Measurements from ENCODE around the gene RAB3IL1. TPM values are rescaled to one million over a fixed set of nuclear protein-coding genes. Genes with fewer than 3 reads are reported as not detected.

The RAB3IL1 gene
- total and polyA plus RNA-seq, 4 donors = 2.1 to 41.6 (median 5.4) TPM

- 88% methylated on average over 7 of the region's 7 CpGs for WGBS
- DNase-seq (ENCODE audit: low spot score) = no peak
- Histone ChIP-seq H3K4me3 (ENCODE audit: low read depth in 1 of 3, low read length in 3 of 3) (no peak overlapping the region), H3K9me3 (ENCODE audit: control insufficient read depth in 4 of 4, low read length in 3 of 4) (no peaks in the 10 kb centered on the region), H3K9ac (ENCODE audit: low read depth in 1 of 2, low read length in 2 of 2) (no peak overlapping the region), H3K27me3 (ENCODE audit: control insufficient read depth in 4 of 4, insufficient read depth in 4 of 4, low read length in 3 of 4) (no peaks in the 10 kb centered on the region), H3K36me3 (ENCODE audit: control insufficient read depth in 4 of 4, insufficient read depth in 3 of 4, low read depth in 1 of 4, low read length in 3 of 4) (no peaks in the 10 kb centered on the region), H3K4me1 (ENCODE audit: control insufficient read depth in 4 of 4, insufficient read depth in 4 of 4, low read length in 3 of 4) (peaks cover 0 to 2% (median 0%) of the 10 kb centered on the region in 4 donors), H3K27ac (ENCODE audit: low read depth in 1 of 2, low read length in 2 of 2) (no peak overlapping the region)
- TF ChIP-seq, protein P1, sequence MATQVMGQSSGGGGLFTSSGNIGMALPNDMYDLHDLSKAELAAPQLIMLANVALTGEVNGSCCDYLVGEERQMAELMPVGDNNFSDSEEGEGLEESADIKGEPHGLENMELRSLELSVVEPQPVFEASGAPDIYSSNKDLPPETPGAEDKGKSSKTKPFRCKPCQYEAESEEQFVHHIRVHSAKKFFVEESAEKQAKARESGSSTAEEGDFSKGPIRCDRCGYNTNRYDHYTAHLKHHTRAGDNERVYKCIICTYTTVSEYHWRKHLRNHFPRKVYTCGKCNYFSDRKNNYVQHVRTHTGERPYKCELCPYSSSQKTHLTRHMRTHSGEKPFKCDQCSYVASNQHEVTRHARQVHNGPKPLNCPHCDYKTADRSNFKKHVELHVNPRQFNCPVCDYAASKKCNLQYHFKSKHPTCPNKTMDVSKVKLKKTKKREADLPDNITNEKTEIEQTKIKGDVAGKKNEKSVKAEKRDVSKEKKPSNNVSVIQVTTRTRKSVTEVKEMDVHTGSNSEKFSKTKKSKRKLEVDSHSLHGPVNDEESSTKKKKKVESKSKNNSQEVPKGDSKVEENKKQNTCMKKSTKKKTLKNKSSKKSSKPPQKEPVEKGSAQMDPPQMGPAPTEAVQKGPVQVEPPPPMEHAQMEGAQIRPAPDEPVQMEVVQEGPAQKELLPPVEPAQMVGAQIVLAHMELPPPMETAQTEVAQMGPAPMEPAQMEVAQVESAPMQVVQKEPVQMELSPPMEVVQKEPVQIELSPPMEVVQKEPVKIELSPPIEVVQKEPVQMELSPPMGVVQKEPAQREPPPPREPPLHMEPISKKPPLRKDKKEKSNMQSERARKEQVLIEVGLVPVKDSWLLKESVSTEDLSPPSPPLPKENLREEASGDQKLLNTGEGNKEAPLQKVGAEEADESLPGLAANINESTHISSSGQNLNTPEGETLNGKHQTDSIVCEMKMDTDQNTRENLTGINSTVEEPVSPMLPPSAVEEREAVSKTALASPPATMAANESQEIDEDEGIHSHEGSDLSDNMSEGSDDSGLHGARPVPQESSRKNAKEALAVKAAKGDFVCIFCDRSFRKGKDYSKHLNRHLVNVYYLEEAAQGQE (IDR thresholded peaks at IDR 0.05) = no peak
- no peak for TF ChIP-seq FOXA1 (IDR thresholded peaks at IDR 0.05)
- TF ChIP-seq JUND (IDR thresholded peaks at IDR 0.05) = no peak
- no peak for TF ChIP-seq SP1 (IDR thresholded peaks at IDR 0.05)
- TF ChIP-seq HNF4G (IDR thresholded peaks at IDR 0.05) = no peak
- TF ChIP-seq, protein P2, sequence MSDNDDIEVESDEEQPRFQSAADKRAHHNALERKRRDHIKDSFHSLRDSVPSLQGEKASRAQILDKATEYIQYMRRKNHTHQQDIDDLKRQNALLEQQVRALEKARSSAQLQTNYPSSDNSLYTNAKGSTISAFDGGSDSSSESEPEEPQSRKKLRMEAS (IDR thresholded peaks at IDR 0.05) = no peak
- no peak for TF ChIP-seq ATF3 (IDR thresholded peaks at IDR 0.05)
- no peak for TF ChIP-seq FOXA2 (IDR thresholded peaks at IDR 0.05)
- no peak for TF ChIP-seq NR2F2 (IDR thresholded peaks at IDR 0.05)
- no peak for TF ChIP-seq ZBTB33 (IDR thresholded peaks at IDR 0.05)
- TF ChIP-seq HNF4A (conservative IDR thresholded peaks at IDR 0.05) = no peak
- no peak for TF ChIP-seq GABPA (IDR thresholded peaks at IDR 0.05 in 1 of 2, conservative IDR thresholded peaks at IDR 0.05 in 1 of 2)
- TF ChIP-seq CTCF (IDR thresholded peaks at IDR 0.05; ENCODE audit: low read depth, low read length, missing input control) = no peak
- no peak for TF ChIP-seq RXRA (IDR thresholded peaks at IDR 0.05)
Observed at GRCh38 chr11:61948505-61948904, 31.1 kb upstream of the RAB3IL1 start.

- Histone ChIP-seq H3K27me3 (ENCODE audit: control insufficient read depth in 4 of 4, insufficient read depth in 4 of 4, low read length in 3 of 4) (no peaks in the 10 kb centered on the region), H3K36me3 (ENCODE audit: control insufficient read depth in 4 of 4, insufficient read depth in 3 of 4, low read depth in 1 of 4, low read length in 3 of 4) (no peaks in the 10 kb centered on the region), H3K4me1 (ENCODE audit: control insufficient read depth in 4 of 4, insufficient read depth in 4 of 4, low read length in 3 of 4) (peaks cover 0 to 2% (median 0%) of the 10 kb centered on the region in 4 donors), H3K27ac (ENCODE audit: low read depth in 1 of 2, low read length in 2 of 2) (no peak overlapping the region), H3K4me3 (ENCODE audit: low read depth in 1 of 3, low read length in 3 of 3) (no peak overlapping the region), H3K9ac (ENCODE audit: low read depth in 1 of 2, low read length in 2 of 2) (no peak overlapping the region), H3K9me3 (ENCODE audit: control insufficient read depth in 4 of 4, low read length in 3 of 4) (no peaks in the 10 kb centered on the region)
- DNase-seq (ENCODE audit: low spot score) = peak; percentile 84
- WGBS = 7% methylated on average over 8 of the region's 8 CpGs
- TF ChIP-seq NR2F2 (IDR thresholded peaks at IDR 0.05) (no peak), EGR1 (IDR thresholded peaks at IDR 0.05; ENCODE audit: low read depth in 2 of 2) (no peak), CTCF (IDR thresholded peaks at IDR 0.05; ENCODE audit: low read depth, low read length, missing input control) (peak; percentile 96), RXRA (IDR thresholded peaks at IDR 0.05) (peak in 1 of 2 donors; percentile 11), RAD21 (IDR thresholded peaks at IDR 0.05) (peak; percentile 98 to 99), TAF1 (conservative IDR thresholded peaks at IDR 0.05) (no peak)
- TF ChIP-seq, protein P2 (IDR thresholded peaks at IDR 0.05) = no peak
- TF ChIP-seq, protein P1 (IDR thresholded peaks at IDR 0.05) = no peak
Observed at GRCh38 chr11:61947486-61948210, 30.3 kb upstream of the RAB3IL1 start.
